ENCODE measurements around the gene MRPS6.

DNA sequence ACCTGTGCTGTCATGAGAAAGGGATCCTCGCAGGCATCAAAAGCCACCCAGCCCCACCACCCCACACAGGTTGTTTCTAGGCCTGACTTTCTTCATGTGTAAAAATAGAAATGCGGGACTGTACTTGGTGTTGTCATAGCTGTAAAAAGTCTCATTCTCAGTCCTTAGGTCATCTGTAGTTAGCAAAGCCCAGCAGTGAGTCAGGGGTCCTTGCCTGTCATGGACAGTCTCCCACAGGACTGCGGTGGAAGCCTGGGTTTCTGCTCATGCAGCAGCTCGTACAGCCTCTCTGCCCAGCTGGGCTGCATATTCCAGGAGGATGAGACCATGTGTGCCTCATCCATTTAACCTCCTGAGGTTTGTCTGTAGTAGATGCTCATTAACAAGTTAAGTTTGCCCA is 58.2 kb downstream of the MRPS6 start:
- TF ChIP-seq, protein P1, sequence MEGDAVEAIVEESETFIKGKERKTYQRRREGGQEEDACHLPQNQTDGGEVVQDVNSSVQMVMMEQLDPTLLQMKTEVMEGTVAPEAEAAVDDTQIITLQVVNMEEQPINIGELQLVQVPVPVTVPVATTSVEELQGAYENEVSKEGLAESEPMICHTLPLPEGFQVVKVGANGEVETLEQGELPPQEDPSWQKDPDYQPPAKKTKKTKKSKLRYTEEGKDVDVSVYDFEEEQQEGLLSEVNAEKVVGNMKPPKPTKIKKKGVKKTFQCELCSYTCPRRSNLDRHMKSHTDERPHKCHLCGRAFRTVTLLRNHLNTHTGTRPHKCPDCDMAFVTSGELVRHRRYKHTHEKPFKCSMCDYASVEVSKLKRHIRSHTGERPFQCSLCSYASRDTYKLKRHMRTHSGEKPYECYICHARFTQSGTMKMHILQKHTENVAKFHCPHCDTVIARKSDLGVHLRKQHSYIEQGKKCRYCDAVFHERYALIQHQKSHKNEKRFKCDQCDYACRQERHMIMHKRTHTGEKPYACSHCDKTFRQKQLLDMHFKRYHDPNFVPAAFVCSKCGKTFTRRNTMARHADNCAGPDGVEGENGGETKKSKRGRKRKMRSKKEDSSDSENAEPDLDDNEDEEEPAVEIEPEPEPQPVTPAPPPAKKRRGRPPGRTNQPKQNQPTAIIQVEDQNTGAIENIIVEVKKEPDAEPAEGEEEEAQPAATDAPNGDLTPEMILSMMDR (IDR thresholded peaks at IDR 0.05; ENCODE audit: low read depth, low read length, poor library complexity, severe bottlenecking), result no peak
- no peak for TF ChIP-seq EZH2phosphoT487 (IDR thresholded peaks at IDR 0.05; ENCODE audit: borderline replicate concordance, low read length)
